GM18867 (cell line): Measurements from ENCODE around the gene ESAM.

Experiments used
- ATAC-seq: cut with Tn5 transposase; IDR thresholded peaks from one replicate; pipeline ENCODE4 v1.9.1; 2021; ENCODE audit warnings: mild to moderate bottlenecking, moderate library complexity; ENCODE audit not compliant: unreplicated experiment

The ESAM gene

DNA sequence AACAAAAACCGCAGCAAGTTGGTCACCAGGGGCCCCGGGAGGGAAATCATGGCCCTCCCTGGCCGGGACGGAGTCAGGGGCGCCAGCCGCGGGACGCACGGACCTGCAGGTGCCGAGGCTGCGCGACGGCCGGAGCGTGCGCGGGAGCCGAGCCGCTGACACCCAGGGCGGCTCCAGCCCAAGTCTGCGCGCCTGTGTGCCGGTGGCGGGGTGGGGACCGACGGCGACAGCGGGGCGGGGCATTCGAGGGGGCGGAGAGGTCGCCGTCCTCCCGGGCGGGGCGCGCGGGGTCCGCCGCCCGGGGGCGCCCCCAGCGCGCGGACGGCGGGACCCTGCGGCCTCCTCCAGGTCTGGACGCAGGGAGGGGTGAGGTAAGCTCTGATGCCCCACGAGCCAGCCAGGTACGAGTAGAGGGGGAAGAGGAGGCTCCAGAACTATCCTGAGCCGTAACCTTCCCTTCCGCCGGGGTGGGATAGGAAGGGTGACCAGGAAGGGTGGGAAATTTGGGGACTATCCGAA lies at the start of gene ESAM:
ESAM (minus strand) TSS at position 186 of the 519 bp plus-strand sequence; CDS start at position 50, 136 bp downstream.
- peak; percentile 71 for ATAC-seq

- no peak for ATAC-seq
Measured at GRCh38 chr11:124811399-124812125, 49.5 kb upstream of the ESAM start.

- no peak for ATAC-seq
Measured at GRCh38 chr11:124807660-124808270, 45.7 kb upstream of the ESAM start.

GRCh38 chr11:124807201-124807600 lies 45.1 kb upstream of the ESAM start:
- no peak for ATAC-seq

DNA sequence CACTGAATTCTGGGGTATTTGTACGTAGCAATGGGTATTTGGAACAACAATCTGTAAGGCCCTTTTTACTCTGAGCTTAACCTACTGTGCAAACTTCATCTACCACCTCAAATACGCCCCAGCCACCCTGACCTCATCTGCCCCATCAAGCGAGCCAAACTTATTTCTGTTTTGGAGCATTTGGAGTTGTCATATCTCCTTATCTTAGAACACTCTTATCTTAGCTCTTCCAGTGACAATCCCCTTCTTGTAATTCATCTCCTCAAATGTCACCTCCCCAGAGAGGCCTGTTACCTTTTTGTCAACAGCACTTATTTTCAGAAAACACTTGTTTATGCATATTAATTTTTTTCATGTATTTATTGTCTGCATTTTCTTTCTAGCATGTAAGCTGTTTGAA lies 42.8 kb upstream of the ESAM start:
- no peak for ATAC-seq

GRCh38 chr11:124801636-124802312 lies 39.7 kb upstream of the ESAM start:
- ATAC-seq, result no peak

DNA sequence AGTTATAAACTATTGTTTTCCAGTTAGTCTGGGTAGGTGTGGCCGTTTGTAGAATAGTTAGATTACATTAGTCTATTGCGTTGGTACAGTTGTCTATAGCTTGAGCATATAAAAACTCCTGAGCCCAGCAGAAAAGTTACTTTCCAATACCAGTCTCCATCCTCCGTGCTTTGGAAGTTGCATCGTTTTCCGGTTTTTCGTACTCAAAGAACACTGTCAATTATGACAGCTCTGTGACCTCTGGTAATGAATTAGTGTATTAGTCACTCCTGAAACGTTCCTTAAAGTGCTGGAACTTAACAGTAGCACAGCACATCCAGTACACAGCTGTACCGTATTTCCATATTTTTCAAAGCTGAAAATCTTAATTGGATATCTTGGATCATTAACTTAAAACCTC lies 38.9 kb upstream of the ESAM start:
- no peak for ATAC-seq

- peak; percentile 93 for ATAC-seq
Measured at GRCh38 chr11:124800226-124800929, 38.3 kb upstream of the ESAM start, which contains the start of gene MSANTD2. Gene MSANTD2, minus strand, starts transcription at chr11:124800406. Its CDS starts 26 bp downstream, at chr11:124800380.

DNA sequence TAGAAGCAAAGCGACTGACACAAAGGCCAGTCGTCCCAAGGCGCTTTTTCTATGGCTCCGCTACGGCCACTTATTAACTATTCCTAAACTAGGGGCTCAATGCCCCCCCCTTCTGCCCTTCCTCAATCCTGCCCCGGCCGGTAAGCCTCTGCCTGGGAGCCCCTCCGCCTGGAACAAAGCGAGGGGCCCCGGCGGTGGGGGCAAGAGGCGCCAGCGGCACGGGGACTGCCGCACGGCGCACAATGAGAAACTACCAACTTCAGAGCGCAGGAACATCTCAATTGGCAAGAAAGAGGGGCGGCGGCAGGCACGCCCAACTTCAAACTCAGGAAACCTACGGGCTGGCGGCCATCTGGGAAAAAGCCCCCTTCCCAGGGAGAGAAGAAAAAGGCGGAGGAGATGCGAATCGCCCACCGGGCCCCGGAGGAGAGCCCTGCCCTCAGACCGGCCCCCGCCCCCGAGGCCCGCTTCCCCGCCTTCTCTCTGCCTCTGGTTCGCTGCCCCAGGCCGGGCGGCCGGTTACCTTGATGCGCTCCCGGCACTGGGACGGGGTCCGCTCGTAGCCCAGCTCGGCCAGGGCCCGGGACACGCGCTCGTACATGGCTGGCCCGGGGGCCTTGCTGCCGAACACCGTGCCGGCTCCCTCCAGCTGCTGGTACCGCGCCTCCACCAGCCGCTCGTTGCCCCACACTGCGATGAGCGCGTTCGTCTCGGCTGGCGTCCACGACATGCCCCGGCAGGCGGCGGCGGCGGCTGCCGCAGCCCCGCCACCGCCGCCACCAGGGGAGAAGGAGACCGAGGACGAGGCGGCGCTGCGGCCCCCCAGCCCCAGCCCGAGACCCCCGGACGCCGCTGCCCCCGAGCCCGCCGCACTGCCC lies 37.5 kb upstream of the ESAM start:
- peak; percentile 48 for ATAC-seq

GRCh38 chr11:124798991-124799347 lies 36.9 kb upstream of the ESAM start:
- peak; percentile 18 for ATAC-seq

- ATAC-seq, result no peak
Measured at GRCh38 chr11:124796312-124796711, 34.2 kb upstream of the ESAM start.

GRCh38 chr11:124793466-124794278 lies 31.6 kb upstream of the ESAM start:
- ATAC-seq, result no peak

DNA sequence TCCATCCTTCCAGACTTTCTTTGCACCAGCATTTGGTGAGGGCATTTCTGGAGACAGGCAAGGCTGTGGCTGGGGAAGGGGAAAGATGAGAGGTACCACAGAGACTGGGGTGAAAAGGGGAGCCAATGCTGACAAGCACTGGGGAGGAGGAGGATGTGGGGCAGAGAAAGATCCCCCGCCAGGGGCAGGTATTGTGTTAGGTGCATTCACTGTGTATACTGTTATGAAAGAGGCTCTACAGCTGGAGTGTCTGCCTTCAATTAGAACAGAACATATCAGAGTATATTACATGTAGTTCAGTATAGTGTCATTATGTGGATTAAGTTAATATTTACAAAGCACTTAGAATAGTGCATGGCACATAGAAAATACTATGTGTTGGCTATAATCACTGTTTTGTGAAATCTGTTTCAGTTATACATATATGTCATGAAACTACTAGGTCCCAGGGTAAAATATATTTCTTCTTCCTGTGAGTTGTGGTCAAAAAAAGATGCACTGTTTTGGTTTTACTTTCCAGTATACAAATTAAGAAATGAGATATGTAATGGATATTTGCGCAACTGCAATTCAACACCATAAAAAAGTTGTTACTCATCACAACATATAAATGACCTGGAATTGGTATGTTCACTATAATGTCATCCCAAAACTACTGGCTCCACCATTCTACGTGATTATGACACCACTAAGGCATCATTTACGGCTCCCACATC lies 29.7 kb upstream of the ESAM start:
- ATAC-seq, result peak; percentile 86

- no peak for ATAC-seq
Measured at GRCh38 chr11:124788521-124788920, 26.4 kb upstream of the ESAM start.

- ATAC-seq, result no peak
Measured at GRCh38 chr11:124784051-124784450, 22.0 kb upstream of the ESAM start.

- ATAC-seq, result no peak
Measured at GRCh38 chr11:124783002-124783401, 20.9 kb upstream of the ESAM start.

DNA sequence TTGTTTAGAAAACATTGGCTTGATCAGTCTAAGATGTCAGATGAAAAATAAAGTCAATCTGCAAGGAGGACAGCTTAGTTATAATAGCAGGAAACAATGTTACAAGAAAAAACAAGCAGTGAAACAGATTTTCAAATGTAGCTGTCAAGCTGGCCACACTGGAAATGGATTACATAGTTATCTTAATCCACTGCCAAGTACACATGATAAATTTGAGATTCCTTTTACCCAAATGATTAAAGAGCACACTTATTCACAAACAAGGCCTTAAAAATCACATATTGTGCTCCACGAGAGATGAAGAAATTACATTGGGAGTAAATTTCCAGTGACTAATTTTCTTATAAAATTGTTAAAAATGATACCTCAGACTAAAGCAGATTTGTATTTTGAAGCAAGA lies 17.5 kb upstream of the ESAM start:
- ATAC-seq, result no peak

DNA sequence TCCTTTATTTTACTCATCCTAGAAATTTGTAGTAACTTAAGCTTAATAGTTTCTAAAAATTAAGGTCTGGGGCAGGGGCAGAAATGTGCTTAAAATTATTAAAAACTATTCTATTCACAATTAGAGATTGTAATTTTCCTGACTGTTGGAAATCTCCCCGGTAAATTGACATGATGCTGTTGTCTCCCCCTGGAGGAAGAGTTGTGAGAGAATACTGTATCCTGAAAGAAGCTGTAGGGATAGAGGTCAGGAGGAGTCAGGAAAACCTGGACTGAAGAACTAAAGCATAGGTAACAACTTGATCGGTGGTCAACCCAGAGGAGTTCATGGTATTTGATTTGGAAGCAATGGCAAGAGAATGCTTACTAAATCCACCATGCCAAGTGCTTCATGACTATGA lies 16.2 kb upstream of the ESAM start:
- no peak for ATAC-seq
